ENCODE data around the gene STXBP5. TPM values are rescaled to one million over a fixed set of nuclear protein-coding genes. Genes with fewer than 3 reads are reported as not detected.

The STXBP5 gene
- total RNA-seq, 1 experiment from 2014 or later, result 10.1 TPM

- TF ChIP-seq, protein P1, sequence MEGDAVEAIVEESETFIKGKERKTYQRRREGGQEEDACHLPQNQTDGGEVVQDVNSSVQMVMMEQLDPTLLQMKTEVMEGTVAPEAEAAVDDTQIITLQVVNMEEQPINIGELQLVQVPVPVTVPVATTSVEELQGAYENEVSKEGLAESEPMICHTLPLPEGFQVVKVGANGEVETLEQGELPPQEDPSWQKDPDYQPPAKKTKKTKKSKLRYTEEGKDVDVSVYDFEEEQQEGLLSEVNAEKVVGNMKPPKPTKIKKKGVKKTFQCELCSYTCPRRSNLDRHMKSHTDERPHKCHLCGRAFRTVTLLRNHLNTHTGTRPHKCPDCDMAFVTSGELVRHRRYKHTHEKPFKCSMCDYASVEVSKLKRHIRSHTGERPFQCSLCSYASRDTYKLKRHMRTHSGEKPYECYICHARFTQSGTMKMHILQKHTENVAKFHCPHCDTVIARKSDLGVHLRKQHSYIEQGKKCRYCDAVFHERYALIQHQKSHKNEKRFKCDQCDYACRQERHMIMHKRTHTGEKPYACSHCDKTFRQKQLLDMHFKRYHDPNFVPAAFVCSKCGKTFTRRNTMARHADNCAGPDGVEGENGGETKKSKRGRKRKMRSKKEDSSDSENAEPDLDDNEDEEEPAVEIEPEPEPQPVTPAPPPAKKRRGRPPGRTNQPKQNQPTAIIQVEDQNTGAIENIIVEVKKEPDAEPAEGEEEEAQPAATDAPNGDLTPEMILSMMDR (IDR thresholded peaks at IDR 0.05; ENCODE audit: unreplicated experiment), result no peak
- CTCF ChIA-PET, result no interaction called here
- intact Hi-C loops (cut with micrococcal nuclease; ENCODE audit: unreplicated experiment), result no loop called here
- Mint-ChIP-seq H3K4me1 (ENCODE audit: low read depth, unreplicated experiment) (no peaks in the 10 kb centered on the region), H3K27ac (ENCODE audit: unreplicated experiment) (no peak overlapping the region), H3K27me3 (ENCODE audit: unreplicated experiment) (no peaks in the 10 kb centered on the region), H3K36me3 (ENCODE audit: insufficient read depth, unreplicated experiment) (no peaks in the 10 kb centered on the region), H3K4me3 (ENCODE audit: low read depth, unreplicated experiment) (no peak overlapping the region), H3K9me3 (ENCODE audit: low read depth, unreplicated experiment) (peaks cover 4% of the 10 kb centered on the region)
- no TSS peak for BruUV-seq (replicated peaks)
- no peak for DNase-seq
These were observed 202.6 kb downstream of the STXBP5 start for GRCh38 chr6:147406783-147407182.

DNA sequence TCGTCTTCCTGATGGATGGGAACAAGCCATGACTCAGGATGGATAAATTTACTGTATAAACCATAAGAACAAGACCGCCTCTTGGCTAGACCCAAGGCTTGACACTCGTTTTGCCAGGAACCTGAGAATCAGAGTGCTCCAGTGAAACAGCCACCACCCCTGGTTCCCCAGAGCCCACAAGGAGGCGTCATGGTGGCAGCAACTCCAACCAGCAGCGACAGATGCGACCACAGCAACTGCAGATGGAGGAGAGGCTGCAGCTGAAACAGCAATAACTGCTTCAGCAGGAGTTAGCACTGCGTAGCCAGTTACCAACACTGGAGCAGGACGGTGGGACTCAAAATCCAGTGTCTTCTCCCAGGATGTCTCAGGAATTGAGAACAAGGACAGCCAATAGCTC is 203.4 kb downstream of the STXBP5 start:
- CTCF ChIA-PET, result no interaction called here
- H3K4me1 Mint-ChIP-seq (ENCODE audit: low read depth, unreplicated experiment), result no peaks in the 10 kb centered on the region
- intact Hi-C loops (cut with micrococcal nuclease; ENCODE audit: unreplicated experiment), result no loop called here
- DNase-seq, result no peak
- TF ChIP-seq, protein P1 (IDR thresholded peaks at IDR 0.05; ENCODE audit: unreplicated experiment), result no peak
- H3K27me3 Mint-ChIP-seq (ENCODE audit: unreplicated experiment), result no peaks in the 10 kb centered on the region
- no peaks in the 10 kb centered on the region for H3K36me3 Mint-ChIP-seq (ENCODE audit: insufficient read depth, unreplicated experiment)
- no peak overlapping the region for H3K27ac Mint-ChIP-seq (ENCODE audit: unreplicated experiment)
- H3K4me3 Mint-ChIP-seq (ENCODE audit: low read depth, unreplicated experiment), result no peak overlapping the region
- H3K9me3 Mint-ChIP-seq (ENCODE audit: low read depth, unreplicated experiment), result peaks cover 4% of the 10 kb centered on the region
- BruUV-seq (replicated peaks), result no TSS peak

DNA sequence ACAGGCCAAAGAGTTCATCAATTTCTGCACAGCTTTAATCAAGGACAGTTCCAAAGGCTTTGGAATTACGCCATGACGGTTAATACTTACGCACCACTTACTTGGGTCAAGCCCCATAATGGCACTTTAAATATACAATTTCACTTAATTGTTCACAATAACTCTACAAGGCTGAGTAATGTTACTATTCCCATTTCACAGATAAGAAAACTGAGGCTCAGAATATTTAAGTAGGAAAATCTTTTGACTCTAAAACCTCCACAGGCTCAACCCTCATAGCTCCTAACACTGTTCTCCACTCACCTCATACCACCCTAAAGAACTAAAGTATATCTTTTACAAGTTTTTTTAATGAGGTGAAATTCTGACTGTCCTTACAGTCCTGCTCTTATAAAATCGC is 212.4 kb downstream of the STXBP5 start:
- no peak for DNase-seq
- Mint-ChIP-seq H3K27ac (ENCODE audit: unreplicated experiment) (no peak overlapping the region), H3K4me3 (ENCODE audit: low read depth, unreplicated experiment) (no peak overlapping the region), H3K36me3 (ENCODE audit: insufficient read depth, unreplicated experiment) (no peaks in the 10 kb centered on the region), H3K9me3 (ENCODE audit: low read depth, unreplicated experiment) (no peaks in the 10 kb centered on the region), H3K27me3 (ENCODE audit: unreplicated experiment) (no peaks in the 10 kb centered on the region), H3K4me1 (ENCODE audit: low read depth, unreplicated experiment) (no peaks in the 10 kb centered on the region)
- CTCF ChIA-PET, result no interaction called here
- TF ChIP-seq, protein P1 (IDR thresholded peaks at IDR 0.05; ENCODE audit: unreplicated experiment), result no peak
- intact Hi-C loops (cut with micrococcal nuclease; ENCODE audit: unreplicated experiment), result no loop called here
- BruUV-seq (replicated peaks), result no TSS peak

- Mint-ChIP-seq H3K27ac (ENCODE audit: unreplicated experiment) (no peak overlapping the region), H3K4me3 (ENCODE audit: low read depth, unreplicated experiment) (no peak overlapping the region), H3K9me3 (ENCODE audit: low read depth, unreplicated experiment) (no peaks in the 10 kb centered on the region), H3K36me3 (ENCODE audit: insufficient read depth, unreplicated experiment) (no peaks in the 10 kb centered on the region), H3K4me1 (ENCODE audit: low read depth, unreplicated experiment) (no peaks in the 10 kb centered on the region), H3K27me3 (ENCODE audit: unreplicated experiment) (no peaks in the 10 kb centered on the region)
- CTCF ChIA-PET, result no interaction called here
- DNase-seq, result no peak
- intact Hi-C loops (cut with micrococcal nuclease; ENCODE audit: unreplicated experiment), result no loop called here
- BruUV-seq (replicated peaks), result no TSS peak
- TF ChIP-seq, protein P1 (IDR thresholded peaks at IDR 0.05; ENCODE audit: unreplicated experiment), result no peak
These were observed 213.7 kb downstream of the STXBP5 start for GRCh38 chr6:147417954-147418353.

GRCh38 chr6:147418523-147418922 is 214.3 kb downstream of the STXBP5 start:
- no peaks in the 10 kb centered on the region for H3K27me3 Mint-ChIP-seq (ENCODE audit: unreplicated experiment)
- no TSS peak for BruUV-seq (replicated peaks)
- H3K36me3 Mint-ChIP-seq (ENCODE audit: insufficient read depth, unreplicated experiment), result no peaks in the 10 kb centered on the region
- TF ChIP-seq, protein P1 (IDR thresholded peaks at IDR 0.05; ENCODE audit: unreplicated experiment), result no peak
- no peak for DNase-seq
- H3K9me3 Mint-ChIP-seq (ENCODE audit: low read depth, unreplicated experiment), result peaks cover 2% of the 10 kb centered on the region
- no peaks in the 10 kb centered on the region for H3K4me1 Mint-ChIP-seq (ENCODE audit: low read depth, unreplicated experiment)
- no peak overlapping the region for H3K27ac Mint-ChIP-seq (ENCODE audit: unreplicated experiment)
- CTCF ChIA-PET, result no interaction called here
- H3K4me3 Mint-ChIP-seq (ENCODE audit: low read depth, unreplicated experiment), result no peak overlapping the region
- intact Hi-C loops (cut with micrococcal nuclease; ENCODE audit: unreplicated experiment), result no loop called here

Data from Calu3 (cell line).